ENCODE measurements around the gene POLA2. TPM values are rescaled to one million over a fixed set of nuclear protein-coding genes. Genes with fewer than 3 reads are reported as not detected.

Gene POLA2
- total RNA-seq, 1 experiment from 2014 or later = 37.7 TPM

GRCh38 chr11:65300621-65301275 is 39.0 kb downstream of the POLA2 start:
- Histone ChIP-seq H3K56ac (ENCODE audit: insufficient read length, low read depth, low read length) (no peak overlapping the region), H3K79me2 (ENCODE audit: insufficient read depth, low read length) (no peaks in the 10 kb centered on the region), H3T11ph (ENCODE audit: low read length) (no peak overlapping the region), H2BK120ac (ENCODE audit: low read depth, low read length, poor library complexity, severe bottlenecking) (no peak overlapping the region), H3K23me2 (ENCODE audit: insufficient read length, low read depth, low read length, poor library complexity, severe bottlenecking) (no peaks in the 10 kb centered on the region), H3K4me2 (ENCODE audit: insufficient read depth, insufficient read length, low read length) (no peak overlapping the region), H4K20me1 (ENCODE audit: control insufficient read depth, insufficient read depth, insufficient read length) (no peaks in the 10 kb centered on the region), H3K4me1 (ENCODE audit: insufficient read depth, low read length) (no peaks in the 10 kb centered on the region), H3K4ac (ENCODE audit: low read depth, low read length) (no peak overlapping the region), H2AFZ (ENCODE audit: low read length) (no peak overlapping the region), H4K5ac (ENCODE audit: insufficient read length, low read depth, low read length) (no peak overlapping the region), H4K8ac (replicated peaks; ENCODE audit: insufficient read length, low read depth, low read length) (no peak overlapping the region), H2AK5ac (ENCODE audit: insufficient read length, low read length) (no peak overlapping the region), H2BK5ac (ENCODE audit: insufficient read length, low read length) (no peak overlapping the region), H3K18ac (ENCODE audit: insufficient read length, low read depth, low read length) (no peak overlapping the region), H2BK12ac (ENCODE audit: insufficient read length, low read depth, low read length) (no peak overlapping the region), H2BK20ac (ENCODE audit: low read depth, low read length, poor library complexity, severe bottlenecking) (no peak overlapping the region), H2BK15ac (ENCODE audit: low read depth, low read length) (no peak overlapping the region), H3K9ac (ENCODE audit: extremely low read depth, insufficient read length, low read length) (no peak overlapping the region), H3K27me3 (ENCODE audit: insufficient read depth, low read length) (no peaks in the 10 kb centered on the region), H3K14ac (ENCODE audit: insufficient read depth, low read length) (no peak overlapping the region), H4K91ac (ENCODE audit: insufficient read length, low read depth, low read length) (no peak overlapping the region), H3K9me3 (ENCODE audit: control insufficient read depth, low read depth, low read length) (no peaks in the 10 kb centered on the region), H3K79me1 (ENCODE audit: insufficient read depth, low read depth, low read length, poor library complexity, severe bottlenecking) (no peaks in the 10 kb centered on the region), H3K23ac (ENCODE audit: insufficient read length, low read depth, low read length) (no peak overlapping the region), H3K27ac (ENCODE audit: insufficient read length, low read depth, low read length) (no peak overlapping the region)
- no peak for TF ChIP-seq CTCF (conservative IDR thresholded peaks at IDR 0.05)
- no CpG with 5 or more reads among the region's 17 CpGs for WGBS (ENCODE audit: extremely low coverage, insufficient read length, low lambda C conversion rate)
- H3K4me3 Mint-ChIP-seq = no peak overlapping the region; a peak in 2 of 5 replicates
- no peak overlapping the region; a peak in 1 of 7 replicates for H3K27ac Mint-ChIP-seq
- DNase-seq = no peak
- no peaks in the 10 kb centered on the region for H3K9me3 Mint-ChIP-seq
- peaks cover 13 to 21% of the 10 kb centered on the region in 2 experiments for H3K4me1 Mint-ChIP-seq
- no peaks in the 10 kb centered on the region; the same call in 1 of the 2 replicates for H3K27me3 Mint-ChIP-seq (ENCODE audit: low read depth)
- peaks cover 22 to 55% (median 53%) of the 10 kb centered on the region in 3 experiments; a peak in 6 of 7 replicates for H3K36me3 Mint-ChIP-seq (ENCODE audit: insufficient read depth in 1 of 3, low read depth in 3 of 3)

Data from H9 (cell line).